GM19351 (cell line): ENCODE results near the gene ZNF419.
"Not testable (repeated sequence)": the region's sequence is repeated elsewhere in the genome, so short reads cannot be mapped to it uniquely, and the experiment has no call there.

ENCODE experiments used
- ATAC-seq: cut with Tn5 transposase; IDR thresholded peaks from one replicate; pipeline ENCODE4 v1.9.1; 2021; ENCODE audit warnings: mild to moderate bottlenecking, moderate library complexity; ENCODE audit not compliant: unreplicated experiment

ZNF419 gene

DNA sequence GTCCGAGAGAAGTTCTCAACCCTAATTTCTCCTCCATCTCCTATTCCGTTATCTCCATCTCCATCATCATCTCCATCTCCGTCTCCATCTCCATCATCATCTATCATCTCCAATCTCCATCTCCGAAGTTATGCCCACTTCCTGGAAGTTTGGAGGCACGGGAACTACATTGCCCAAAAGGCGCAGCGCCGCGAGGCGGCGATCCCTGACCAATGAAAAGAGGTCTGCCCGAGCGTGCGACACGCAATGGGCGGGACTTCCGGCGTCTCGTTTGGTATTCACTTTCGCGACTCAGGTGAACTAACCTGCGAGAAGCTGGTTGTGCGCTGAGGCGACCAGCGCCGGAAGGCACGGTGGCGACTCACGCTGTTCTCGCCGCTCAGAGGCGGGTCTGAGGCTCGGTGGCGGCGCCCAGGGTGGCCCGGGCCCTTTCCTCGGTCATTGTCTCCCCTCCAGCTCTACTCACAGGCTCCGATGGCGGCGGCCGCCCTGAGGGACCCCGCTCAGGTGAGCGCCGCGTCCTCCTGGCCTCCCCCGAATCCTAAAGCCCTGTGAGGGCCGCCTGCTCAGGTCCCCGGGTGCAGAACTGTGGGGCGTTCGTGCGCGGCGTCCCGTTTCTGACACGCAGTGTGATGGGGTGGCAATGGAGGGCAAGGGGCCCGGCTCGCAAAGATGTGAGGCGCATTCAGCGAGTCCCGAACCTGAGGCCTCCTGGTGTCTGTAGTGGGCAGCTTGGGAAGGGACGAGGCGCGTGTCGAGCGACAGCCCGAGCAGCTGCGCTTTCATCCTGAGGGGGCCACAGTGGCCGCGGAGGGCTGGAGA lies at the start of gene ZNF419:
ZNF419 (plus strand) TSS at position 274 of the 822 bp plus-strand sequence; CDS start at position 475, 201 bp downstream.
- peak; percentile 98 for ATAC-seq

GRCh38 chr19:57437931-57438330 lies 49.6 kb upstream of the ZNF419 start:
- no peak for ATAC-seq

GRCh38 chr19:57438925-57439324 lies 48.6 kb upstream of the ZNF419 start:
- ATAC-seq = no peak

- ATAC-seq = no peak
Observed at GRCh38 chr19:57441979-57442752, 45.4 kb upstream of the ZNF419 start.

GRCh38 chr19:57443121-57443696 lies 44.3 kb upstream of the ZNF419 start:
- ATAC-seq = no peak

- no peak for ATAC-seq
Observed at GRCh38 chr19:57452307-57452706, 35.2 kb upstream of the ZNF419 start.

DNA sequence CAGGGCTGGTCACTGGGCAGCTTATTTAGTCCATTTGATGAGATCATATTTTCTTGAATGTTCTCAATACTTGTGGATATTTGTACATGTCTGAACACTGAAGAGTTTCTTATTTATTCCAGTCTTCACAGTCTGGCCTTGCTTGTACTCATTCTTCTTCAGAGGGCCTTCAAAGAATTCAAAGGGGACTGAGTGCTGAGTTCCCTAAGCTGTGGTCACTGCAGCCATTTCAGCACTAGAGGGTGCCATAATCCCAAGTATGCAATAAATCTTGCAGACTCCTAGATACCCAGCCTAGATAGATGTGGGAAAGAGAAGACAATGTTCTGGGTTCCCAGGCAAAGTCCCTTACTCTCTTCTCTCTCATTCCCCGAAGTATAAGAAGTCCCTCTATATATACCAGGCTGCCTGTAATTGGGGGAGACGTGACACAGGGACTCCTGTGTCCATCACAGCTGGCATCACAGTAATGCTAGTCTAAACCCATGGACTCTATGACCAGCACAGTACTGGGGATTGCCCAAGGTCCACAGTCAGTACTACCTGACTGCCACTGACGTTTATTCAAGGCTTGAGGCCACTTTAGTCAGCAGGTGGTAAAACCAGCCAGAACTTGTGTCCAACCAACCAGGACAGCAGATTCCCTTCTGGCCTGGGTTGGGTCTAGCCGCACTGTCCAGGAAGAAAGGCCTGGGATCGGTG lies 21.7 kb upstream of the ZNF419 start:
- no peak for ATAC-seq

GRCh38 chr19:57466489-57466888 lies 21.1 kb upstream of the ZNF419 start:
- no peak for ATAC-seq

GRCh38 chr19:57473646-57474045 lies 13.9 kb upstream of the ZNF419 start:
- no peak for ATAC-seq

- peak; percentile 98 for ATAC-seq
Observed at GRCh38 chr19:57477191-57478008, 10.2 kb upstream of the ZNF419 start, which contains the start of gene ZNF772. ZNF772 (minus strand) TSS chr19:57477566; CDS start chr19:57477309, 257 bp downstream.

DNA sequence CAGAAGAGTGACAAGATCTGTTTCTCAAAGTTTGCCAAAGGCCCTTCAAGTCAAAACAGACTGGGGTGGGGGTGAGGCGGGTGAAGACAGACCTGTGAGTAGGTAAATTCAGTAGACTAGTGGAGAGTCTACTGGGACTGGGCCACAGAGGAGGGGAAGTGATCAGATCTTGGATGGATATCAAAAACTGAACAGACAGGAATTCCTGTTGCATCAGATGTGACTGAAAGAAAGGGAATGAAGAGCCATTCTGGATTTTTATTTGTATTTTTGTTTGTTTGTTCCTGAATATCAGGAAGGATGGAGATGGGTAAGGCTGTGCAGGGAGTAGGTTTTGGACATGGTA lies 722 bp downstream of the ZNF419 start:
- peak; percentile 18 for ATAC-seq

GRCh38 chr19:57499332-57499679 lies 11.8 kb downstream of the ZNF419 start:
- not testable (repeated sequence) for ATAC-seq

GRCh38 chr19:57499680-57500395 lies 12.3 kb downstream of the ZNF419 start, which contains the start of gene ZNF773:
ZNF773 (plus strand) TSS chr19:57499938; CDS start chr19:57500081, 143 bp downstream.
- peak; percentile 98 for ATAC-seq

- ATAC-seq = peak; percentile 10
Observed at GRCh38 chr19:57500400-57500799, 12.8 kb downstream of the ZNF419 start.

- ATAC-seq = no peak
Observed at GRCh38 chr19:57506163-57506562, 18.6 kb downstream of the ZNF419 start.

- no peak for ATAC-seq
Observed at GRCh38 chr19:57511484-57511883, 23.9 kb downstream of the ZNF419 start.

DNA sequence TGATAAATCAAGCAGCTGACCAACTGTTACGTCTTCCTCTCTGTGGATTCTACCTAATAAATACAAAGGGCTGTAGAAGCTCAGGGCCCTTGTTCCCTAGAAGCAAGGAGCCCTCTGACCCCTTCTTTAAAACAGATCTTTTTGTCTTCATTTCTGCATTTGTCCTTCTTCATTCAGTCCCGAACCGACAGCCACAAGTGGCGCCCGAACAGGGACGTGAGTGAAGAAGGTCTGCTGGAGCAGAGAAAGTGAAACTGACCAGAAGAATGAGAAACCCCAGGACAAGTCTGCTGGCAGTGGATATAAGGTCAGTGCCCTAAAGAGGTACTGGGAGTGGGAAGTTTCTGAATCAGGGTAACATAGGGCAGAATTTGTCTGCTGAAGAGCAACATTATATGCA lies 25.3 kb downstream of the ZNF419 start:
- no peak for ATAC-seq

DNA sequence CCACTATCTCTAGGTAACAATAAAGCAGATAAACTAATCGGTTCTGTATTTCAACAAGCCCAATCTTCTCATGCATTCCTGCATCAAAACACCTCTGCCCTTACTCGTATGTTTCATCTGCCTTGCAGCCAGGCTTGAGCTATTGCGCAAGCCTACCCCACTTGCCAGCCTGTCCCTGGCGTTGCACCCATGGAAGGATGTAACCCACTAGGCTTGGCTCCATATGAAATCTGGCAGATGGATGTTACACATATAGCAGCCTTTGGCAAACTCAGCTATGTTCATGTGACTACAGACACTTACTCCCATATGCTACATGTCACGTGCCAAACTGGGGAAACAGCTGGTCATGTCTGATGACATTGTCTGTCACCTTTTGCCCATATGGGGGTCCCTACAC lies 27.7 kb downstream of the ZNF419 start:
- ATAC-seq = no peak

DNA sequence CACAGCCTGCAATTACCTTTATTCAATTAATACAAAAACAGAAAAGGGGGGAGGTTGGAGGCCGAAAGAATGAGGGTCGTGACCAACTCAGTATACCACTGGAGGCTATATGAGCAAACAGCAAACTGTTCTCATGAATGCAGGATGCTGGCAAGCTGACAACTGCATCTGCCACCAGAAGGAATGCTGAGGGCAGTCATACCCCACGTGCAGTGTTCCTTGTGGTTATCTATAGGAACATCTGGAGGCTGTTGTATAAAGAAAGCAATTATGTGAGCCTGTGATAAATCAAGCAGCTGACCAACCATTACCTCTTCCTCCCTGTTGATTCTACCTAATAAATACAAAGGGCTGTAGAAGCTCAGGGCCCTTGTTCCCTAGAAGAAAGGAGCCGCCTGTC lies 30.5 kb downstream of the ZNF419 start:
- not testable (repeated sequence) for ATAC-seq
